GM23248 (cell line): ENCODE measurements around the gene ULK3. TPM values are rescaled to one million over a fixed set of nuclear protein-coding genes. Genes with fewer than 3 reads are reported as not detected.
A peak's percentile ranks its signal among the peaks of the same experiment; 100 is the strongest.

Experiments
- DNase-seq: peaks from one replicate; pipeline ENCODE4 v3.0.0-alpha.2; 2015
- H2AFZ ChIP-seq: fragments of 200-600 bp; sonication (generic); 2 replicates; pipeline ENCODE4 v1.6.1; 2016; ENCODE audit warnings: antibody characterized with exemption
- H3F3A ChIP-seq: fragments of 200-600 bp; sonication (generic); 2 replicates; pipeline ENCODE4 v1.6.1; 2016; ENCODE audit warnings: mild to moderate bottlenecking, antibody characterized with exemption, mixed run types; ENCODE audit not compliant: insufficient read depth
- H3K27ac ChIP-seq: fragments of 200-600 bp; sonication (generic); 2 replicates; pipeline ENCODE4 v1.5.1; 2016; ENCODE audit warnings: mild to moderate bottlenecking
- H3K27me3 ChIP-seq: fragments of 200-600 bp; sonication (generic); replicated peaks from 2 replicates; pipeline ENCODE4 v1.6.1; 2016; ENCODE audit warnings: mild to moderate bottlenecking; ENCODE audit not compliant: insufficient read depth
- H3K36me3 ChIP-seq: fragments of 200-600 bp; sonication (generic); 2 replicates; pipeline ENCODE4 v1.6.1; 2016; ENCODE audit warnings: low read depth, mild to moderate bottlenecking
- H3K4me1 ChIP-seq: fragments of 200-600 bp; sonication (generic); 2 replicates; pipeline ENCODE4 v1.6.1; 2016; ENCODE audit warnings: mild to moderate bottlenecking; ENCODE audit not compliant: insufficient read depth
- H3K4me2 ChIP-seq: fragments of 200-600 bp; sonication (generic); one replicate; pipeline ENCODE4 v1.6.1; 2016; ENCODE audit warnings: mild to moderate bottlenecking; ENCODE audit not compliant: unreplicated experiment
- H3K4me3 ChIP-seq: fragments of 200-600 bp; sonication (generic); 2 replicates; pipeline ENCODE4 v1.5.1; 2016; ENCODE audit warnings: mild to moderate bottlenecking
- H3K79me2 ChIP-seq: fragments of 200-600 bp; sonication (generic); 2 replicates; pipeline ENCODE4 v1.6.1; 2016; ENCODE audit warnings: mild to moderate bottlenecking; ENCODE audit not compliant: insufficient read depth
- H3K9ac ChIP-seq: fragments of 200-600 bp; sonication (generic); 2 replicates; pipeline ENCODE4 v1.6.1; 2016; ENCODE audit warnings: mild to moderate bottlenecking
- H3K9me2 ChIP-seq: fragments of 200-600 bp; sonication (generic); 2 replicates; pipeline ENCODE4 v1.6.1; 2016; ENCODE audit warnings: mixed run types, mild to moderate bottlenecking, moderate library complexity; ENCODE audit not compliant: insufficient read depth
- H3K9me3 ChIP-seq: fragments of 200-600 bp; sonication (generic); one replicate; pipeline ENCODE4 v1.6.1; 2017; ENCODE audit warnings: low read depth
- H4K20me1 ChIP-seq: fragments of 200-600 bp; sonication (generic); 2 replicates; pipeline ENCODE4 v1.6.0; 2016; ENCODE audit not compliant: insufficient read depth
- EZH2 ChIP-seq: fragments of 200-600 bp; sonication (generic); IDR thresholded peaks from 2 replicates; pipeline ENCODE4 v1.6.1; 2018; ENCODE audit warnings: antibody characterized with exemption, mild to moderate bottlenecking; ENCODE audit not compliant: insufficient read depth, poor library complexity, severe bottlenecking
- EZH2phosphoT487 ChIP-seq: fragments of 200-600 bp; sonication (generic); IDR thresholded peaks from 2 replicates; pipeline ENCODE4 v1.6.1; 2018; ENCODE audit warnings: antibody characterized with exemption, moderate library complexity, mild to moderate bottlenecking, low read depth; ENCODE audit not compliant: insufficient read depth
- WGBS, 2 experiments: methylation state at CpG; one replicate each; pipeline ENCODE4 v1.1.6; 2015 to 2017; ENCODE audit warnings: low lambda C conversion rate in 2 of 2, low coverage in 1 of 2; ENCODE audit errors: missing lambda C conversion rate in 2 of 2; 5-methylcytosine and 5-hydroxymethylcytosine counted together
- in situ Hi-C: fragments of 300-500 bp; cut with MboI; formaldehyde crosslinking; loops from 2 replicates; pipeline ENCODE4 v1.15.0; 2020
- polyA plus RNA-seq: library from polyadenylated mRNA; unstranded; fragments of >200 nt; fragmentation: Nextera tagmentation; extraction: Ambion mirVana; gene quantifications from 2 replicates; pipeline ENCODE4 v1.2.1, GENCODE V29; 2016
- total RNA-seq: library from RNA; depleted of rRNA; stranded (reverse); fragments of >200 nt; shearing (Covaris generic); gene quantifications from 2 replicates; pipeline ENCODE4 v1.2.3, GENCODE V29; 2014

The ULK3 gene
- total and polyA plus RNA-seq, 2 experiments from 2014 or later: 14.6 to 30.3 TPM

GRCh38 chr15:74873756-74874424 is 30.9 kb upstream of the ULK3 start:
- peak; percentile 41 for DNase-seq
- H3K9me3 ChIP-seq: no peaks in the 10 kb centered on the region
- H3F3A ChIP-seq: peaks cover 13% of the 10 kb centered on the region; the same call in 1 of the 2 replicates
- WGBS, 2 experiments: 27 to 31% methylated on average over 14 to 15 of the region's 16 CpGs
- H3K4me2 ChIP-seq: peak overlapping the region; percentile 100
- H3K27me3 ChIP-seq: no peaks in the 10 kb centered on the region
- H3K36me3 ChIP-seq: no peaks in the 10 kb centered on the region
- TF ChIP-seq EZH2 (no peak), EZH2phosphoT487 (no peak)
- peaks cover 40% of the 10 kb centered on the region for H3K79me2 ChIP-seq
- H2AFZ ChIP-seq: peak overlapping the region; percentile 98
- H3K27ac ChIP-seq: no peak overlapping the region
- peak overlapping the region; percentile 84 for H3K4me3 ChIP-seq
- in situ Hi-C loops: no loop called here
- H3K9me2 ChIP-seq: no peaks in the 10 kb centered on the region
- peaks cover 16% of the 10 kb centered on the region for H3K4me1 ChIP-seq
- H3K9ac ChIP-seq: peak overlapping the region; percentile 98
- 0 out of 2 replicates have a peak, but pooled peaks cover 3% of the 10 kb centered on the region for H4K20me1 ChIP-seq

GRCh38 chr15:74873036-74873755 is 30.2 kb upstream of the ULK3 start, which contains the start of gene SCAMP2:
Gene SCAMP2 (minus strand): TSS chr15:74873365. CDS start chr15:74873255, 110 bp downstream.
- H3K79me2 ChIP-seq: peaks cover 47% of the 10 kb centered on the region
- in situ Hi-C loops: no loop called here
- peaks cover 16% of the 10 kb centered on the region for H3K4me1 ChIP-seq
- WGBS, 2 experiments: 0 to 1% methylated on average over 35 to 47 of the region's 52 CpGs
- H3K27me3 ChIP-seq: no peaks in the 10 kb centered on the region
- H3K9ac ChIP-seq: peak within 1 kb of the TSS; percentile 98
- H3K4me2 ChIP-seq: peak within 1 kb of the TSS; percentile 100
- no peaks in the 10 kb centered on the region for H3K9me2 ChIP-seq
- H3K4me3 ChIP-seq: peak within 1 kb of the TSS; percentile 84
- peak within 1 kb of the TSS; percentile 89 for H3K27ac ChIP-seq
- no peaks in the 10 kb centered on the region for H3K9me3 ChIP-seq
- H4K20me1 ChIP-seq: 0 out of 2 replicates have a peak, but pooled peaks cover 3% of the 10 kb centered on the region
- H3F3A ChIP-seq: peaks cover 13% of the 10 kb centered on the region; the same call in 1 of the 2 replicates
- TF ChIP-seq EZH2 (no peak), EZH2phosphoT487 (no peak)
- H3K36me3 ChIP-seq: no peaks in the 10 kb centered on the region
- H2AFZ ChIP-seq: peak within 1 kb of the TSS; percentile 98
- DNase-seq: peak; percentile 98

- peak overlapping the region; percentile 82 for H3K4me2 ChIP-seq
- no peaks in the 10 kb centered on the region for H3K9me2 ChIP-seq
- peak overlapping the region; percentile 84 for H3K4me3 ChIP-seq
- H4K20me1 ChIP-seq: peaks cover 4% of the 10 kb centered on the region; the same call in 1 of the 2 replicates
- peak overlapping the region; percentile 98 for H2AFZ ChIP-seq
- H3K9ac ChIP-seq: peak overlapping the region; percentile 98
- no peaks in the 10 kb centered on the region for H3K36me3 ChIP-seq
- 0 to 1% methylated on average over 10 to 11 of the region's 11 CpGs for WGBS, 2 experiments
- no peaks in the 10 kb centered on the region for H3K9me3 ChIP-seq
- H3K27ac ChIP-seq: peak overlapping the region; percentile 89
- no peak for DNase-seq
- in situ Hi-C loops: no loop called here
- H3K27me3 ChIP-seq: no peaks in the 10 kb centered on the region
- H3F3A ChIP-seq: peaks cover 13% of the 10 kb centered on the region; the same call in 1 of the 2 replicates
- TF ChIP-seq EZH2: no peak
- no peak for TF ChIP-seq EZH2phosphoT487
- peaks cover 16% of the 10 kb centered on the region for H3K4me1 ChIP-seq
- peaks cover 52% of the 10 kb centered on the region for H3K79me2 ChIP-seq
These were observed 29.7 kb upstream of the ULK3 start for GRCh38 chr15:74872702-74873035.

- TF ChIP-seq EZH2 (no peak), EZH2phosphoT487 (no peak)
- Histone ChIP-seq H3K79me2 (peaks cover 69% of the 10 kb centered on the region), H2AFZ (no peak overlapping the region), H3K36me3 (no peaks in the 10 kb centered on the region), H3K9me3 (no peaks in the 10 kb centered on the region), H4K20me1 (peaks cover 9% of the 10 kb centered on the region; the same call in 1 of the 2 replicates), H3K4me1 (peaks cover 21% of the 10 kb centered on the region), H3K27me3 (no peaks in the 10 kb centered on the region), H3K4me2 (no peak overlapping the region), H3K9me2 (no peaks in the 10 kb centered on the region), H3K4me3 (no peak overlapping the region), H3K27ac (0 out of 2 replicates have a peak overlapping the region, but pooled peaks have one; percentile 7), H3K9ac (no peak overlapping the region), H3F3A (peaks cover 17% of the 10 kb centered on the region; the same call in 1 of the 2 replicates)
- WGBS, 2 experiments: 49 to 55% methylated on average over 6 of the region's 6 CpGs
- no peak for DNase-seq
- in situ Hi-C loops: no loop called here
These were observed 27.7 kb upstream of the ULK3 start for GRCh38 chr15:74870436-74871215.
